AG09319 (cell line): Measurements from ENCODE around the gene PCDHGB7.

Source experiments
- DNase-seq: peaks from one replicate; pipeline ENCODE4 v3.0.0-alpha.2; 2010; ENCODE audit warnings: low read depth; ENCODE audit errors: extremely low read depth
- TF ChIP-seq, protein P1 (sequence below): IDR thresholded peaks from 2 replicates; pipeline ENCODE4 v1.5.1; 2011; ENCODE audit warnings: low read depth, mild to moderate bottlenecking, inconsistent platforms, low read length, moderate library complexity

PCDHGB7 gene

DNA sequence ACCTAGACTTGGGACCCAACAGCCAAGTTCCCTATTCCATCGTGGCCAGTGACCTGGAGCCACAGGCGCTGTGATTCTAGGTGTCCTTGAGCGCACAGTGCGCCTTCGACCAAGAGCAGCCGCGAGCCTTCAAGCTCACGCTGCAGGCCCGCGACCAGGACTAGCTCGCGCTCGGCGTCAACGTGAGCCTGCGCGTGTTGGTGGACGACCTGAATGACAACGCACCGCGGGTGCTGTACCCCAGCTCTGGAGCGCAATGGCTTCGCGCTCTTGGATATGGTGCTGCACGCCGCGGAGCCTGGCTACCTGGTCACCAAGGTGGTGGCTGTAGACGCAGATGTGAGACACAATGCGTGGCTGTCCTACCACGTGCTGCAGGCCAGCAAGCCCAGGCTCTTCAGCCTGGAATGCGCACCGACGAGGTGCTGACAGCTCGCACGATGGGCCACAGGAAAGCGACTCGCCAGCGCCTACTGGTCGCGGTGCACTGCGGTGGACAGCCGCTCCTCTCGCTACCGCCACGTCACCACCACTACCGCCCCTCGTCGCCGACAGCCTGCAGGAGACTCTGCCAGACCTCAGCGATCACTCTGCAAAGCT, 24.2 kb downstream of the PCDHGB7 start:
- no peak for DNase-seq
- TF ChIP-seq, protein P1, sequence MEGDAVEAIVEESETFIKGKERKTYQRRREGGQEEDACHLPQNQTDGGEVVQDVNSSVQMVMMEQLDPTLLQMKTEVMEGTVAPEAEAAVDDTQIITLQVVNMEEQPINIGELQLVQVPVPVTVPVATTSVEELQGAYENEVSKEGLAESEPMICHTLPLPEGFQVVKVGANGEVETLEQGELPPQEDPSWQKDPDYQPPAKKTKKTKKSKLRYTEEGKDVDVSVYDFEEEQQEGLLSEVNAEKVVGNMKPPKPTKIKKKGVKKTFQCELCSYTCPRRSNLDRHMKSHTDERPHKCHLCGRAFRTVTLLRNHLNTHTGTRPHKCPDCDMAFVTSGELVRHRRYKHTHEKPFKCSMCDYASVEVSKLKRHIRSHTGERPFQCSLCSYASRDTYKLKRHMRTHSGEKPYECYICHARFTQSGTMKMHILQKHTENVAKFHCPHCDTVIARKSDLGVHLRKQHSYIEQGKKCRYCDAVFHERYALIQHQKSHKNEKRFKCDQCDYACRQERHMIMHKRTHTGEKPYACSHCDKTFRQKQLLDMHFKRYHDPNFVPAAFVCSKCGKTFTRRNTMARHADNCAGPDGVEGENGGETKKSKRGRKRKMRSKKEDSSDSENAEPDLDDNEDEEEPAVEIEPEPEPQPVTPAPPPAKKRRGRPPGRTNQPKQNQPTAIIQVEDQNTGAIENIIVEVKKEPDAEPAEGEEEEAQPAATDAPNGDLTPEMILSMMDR, result no peak

DNA sequence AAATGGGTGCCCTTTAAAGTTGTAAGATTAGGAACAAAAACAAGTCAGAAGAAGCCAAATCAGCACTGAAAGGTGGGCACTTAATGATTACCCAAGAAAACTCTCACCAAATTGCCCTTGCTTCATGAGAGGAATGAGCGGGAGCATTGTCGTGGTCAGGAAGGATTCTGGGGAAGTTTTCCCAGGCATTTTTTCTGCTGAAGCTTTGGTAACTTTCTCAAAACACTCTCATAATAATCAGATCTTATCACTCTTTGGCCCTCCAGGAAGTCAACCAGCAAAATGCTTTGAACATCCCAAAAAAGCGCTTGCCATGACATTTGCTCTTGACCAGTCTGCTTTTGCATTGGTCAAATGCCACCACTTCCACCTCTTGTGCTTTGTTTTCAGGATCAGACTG, 47.9 kb downstream of the PCDHGB7 start:
- DNase-seq, result no peak
- TF ChIP-seq, protein P1, result no peak
